ENCODE data around the gene INPP4B. TPM values are rescaled to one million over a fixed set of nuclear protein-coding genes. Genes with fewer than 3 reads are reported as not detected.
A peak's percentile ranks its signal among the peaks of the same experiment; 100 is the strongest.

INPP4B gene
- total and polyA plus RNA-seq, 7 experiments from 2014 or later: 52.8 to 77.5 (median 64.2) TPM

GRCh38 chr4:142129931-142130330 lies 716.2 kb downstream of the INPP4B start:
- Histone ChIP-seq H3K4me3 (ENCODE audit: low read length) (no peak overlapping the region), H3K36me3 (ENCODE audit: control insufficient read depth in 2 of 3, insufficient read depth in 3 of 3, low read length in 3 of 3) (peaks cover 0 to 4% (median 0%) of the 10 kb centered on the region in 3 experiments), H3K9me3 (ENCODE audit: control insufficient read depth in 2 of 3, low read length in 3 of 3) (no peaks in the 10 kb centered on the region), H3K27ac (ENCODE audit: low read depth, low read length) (peak overlapping the region; percentile 49), H3K4me1 (ENCODE audit: control insufficient read depth in 2 of 2, insufficient read depth in 2 of 2, low read length in 2 of 2) (peaks cover 0 to 44% of the 10 kb centered on the region in 2 donors), H3K27me3 (ENCODE audit: control insufficient read depth in 2 of 2, insufficient read depth in 2 of 2, low read length in 2 of 2) (no peaks in the 10 kb centered on the region)
- peaks cover 0 to 3% (median 0%) of the 10 kb centered on the region in 11 donors for H3K9me3 Mint-ChIP-seq
- H3K36me3 Mint-ChIP-seq: peaks cover 0 to 10% (median 4%) of the 10 kb centered on the region in 5 donors
- peak overlapping the region in 2 of 10 donors; percentile 17 to 31 for H3K4me3 Mint-ChIP-seq
- ChIA-PET POLR2A (interaction anchor here (0.6 kb wide), 1 partner anchor 11 kb away, joined by 3 read pairs; no protein-coding TSS in a partner anchor), CTCF (no interaction called here)
- intact Hi-C loops (cut with micrococcal nuclease): loop anchor here (5.0 to 10.0 kb wide), 6 partner anchors 222 to 1385 kb away; partner anchors contain the start of gene SMARCA5 (in 1 of the 2)
- H3K27me3 Mint-ChIP-seq: no peaks in the 10 kb centered on the region
- ATAC-seq: no peak
- H3K4me1 Mint-ChIP-seq: peaks cover 7 to 38% (median 37%) of the 10 kb centered on the region in 7 donors
- peak overlapping the region in 7 of 9 donors; percentile 24 to 93 (median 81) for H3K27ac Mint-ChIP-seq
- no peak for DNase-seq

GRCh38 chr4:142129473-142129872 lies 716.6 kb downstream of the INPP4B start:
- POLR2A ChIA-PET: no interaction called here
- H3K4me3 Mint-ChIP-seq: peak overlapping the region in 2 of 10 donors; percentile 17 to 31
- peaks cover 0 to 44% of the 10 kb centered on the region in 2 donors for H3K4me1 ChIP-seq (ENCODE audit: control insufficient read depth in 2 of 2, insufficient read depth in 2 of 2, low read length in 2 of 2)
- no peak overlapping the region for H3K4me3 ChIP-seq (ENCODE audit: low read length)
- DNase-seq: no peak
- H3K27ac Mint-ChIP-seq: peak overlapping the region in 5 of 9 donors; percentile 81 to 93 (median 84)
- CTCF ChIA-PET: interaction anchor here (0.6 to 1.9 kb wide), 2 partner anchors 88 to 710 kb away, joined by 3 to 11 read pairs; no protein-coding TSS in a partner anchor
- intact Hi-C loops (cut with micrococcal nuclease): loop anchor here (5.0 to 10.0 kb wide), 6 partner anchors 223 to 1385 kb away; partner anchors contain the start of gene SMARCA5 (in 1 of the 2)
- no peaks in the 10 kb centered on the region for H3K9me3 ChIP-seq (ENCODE audit: control insufficient read depth in 2 of 3, low read length in 3 of 3)
- H3K27me3 Mint-ChIP-seq: no peaks in the 10 kb centered on the region
- H3K36me3 ChIP-seq (ENCODE audit: control insufficient read depth in 2 of 3, insufficient read depth in 3 of 3, low read length in 3 of 3): peaks cover 0 to 4% (median 0%) of the 10 kb centered on the region in 3 experiments
- H3K27me3 ChIP-seq (ENCODE audit: control insufficient read depth in 2 of 2, insufficient read depth in 2 of 2, low read length in 2 of 2): no peaks in the 10 kb centered on the region
- peaks cover 0 to 12% (median 8%) of the 10 kb centered on the region in 5 donors for H3K36me3 Mint-ChIP-seq
- H3K27ac ChIP-seq (ENCODE audit: low read depth, low read length): peak overlapping the region; percentile 49
- peaks cover 0 to 3% (median 0%) of the 10 kb centered on the region in 11 donors for H3K9me3 Mint-ChIP-seq
- ATAC-seq: no peak
- peaks cover 7 to 38% (median 37%) of the 10 kb centered on the region in 7 donors for H3K4me1 Mint-ChIP-seq

- POLR2A ChIA-PET: interaction anchor here (1.0 kb wide), 1 partner anchor 20 kb away, joined by 3 read pairs; no protein-coding TSS in a partner anchor
Observed at GRCh38 chr4:142128529-142128928, 717.6 kb downstream of the INPP4B start.

GRCh38 chr4:142126890-142127497 lies 719.1 kb downstream of the INPP4B start:
- CTCF ChIA-PET: interaction anchor here (0.6 to 1.2 kb wide), 7 partner anchors 36 to 721 kb away, joined by 3 to 7 read pairs (median 3); partner anchors contain the start of gene INPP4B
- Mint-ChIP-seq H3K36me3 (peaks cover 4 to 34% (median 16%) of the 10 kb centered on the region in 5 donors), H3K27me3 (no peaks in the 10 kb centered on the region), H3K27ac (peak overlapping the region in 1 of 9 donors; percentile 22), H3K9me3 (peaks cover 0 to 3% (median 0%) of the 10 kb centered on the region in 11 donors), H3K4me3 (no peak overlapping the region), H3K4me1 (peaks cover 10 to 38% (median 37%) of the 10 kb centered on the region in 7 donors)
- intact Hi-C loops (cut with micrococcal nuclease): loop anchor here (1.0 to 10.0 kb wide), 15 partner anchors 156 to 1388 kb away; partner anchors contain the start of gene SMARCA5 (in 1 of the 2)
- ATAC-seq (peak; percentile 83), DNase-seq (peak in 8 of 9 donors; percentile 30 to 73 (median 66))
- Histone ChIP-seq H3K4me1 (ENCODE audit: control insufficient read depth in 2 of 2, insufficient read depth in 2 of 2, low read length in 2 of 2) (peaks cover 0 to 32% of the 10 kb centered on the region in 2 donors), H3K27me3 (ENCODE audit: control insufficient read depth in 2 of 2, insufficient read depth in 2 of 2, low read length in 2 of 2) (no peaks in the 10 kb centered on the region), H3K4me3 (ENCODE audit: low read length) (no peak overlapping the region), H3K9me3 (ENCODE audit: control insufficient read depth in 2 of 3, low read length in 3 of 3) (no peaks in the 10 kb centered on the region), H3K27ac (ENCODE audit: low read depth, low read length) (no peak overlapping the region), H3K36me3 (ENCODE audit: control insufficient read depth in 2 of 3, insufficient read depth in 3 of 3, low read length in 3 of 3) (peaks cover 4 to 14% (median 9%) of the 10 kb centered on the region in 3 experiments)
- POLR2A ChIA-PET: no interaction called here

More at GRCh38 chr4:142128529-142128928, 717.6 kb downstream of the INPP4B start:
- Histone ChIP-seq H3K4me1 (ENCODE audit: control insufficient read depth in 2 of 2, insufficient read depth in 2 of 2, low read length in 2 of 2) (peaks cover 0 to 38% of the 10 kb centered on the region in 2 donors), H3K36me3 (ENCODE audit: control insufficient read depth in 2 of 3, insufficient read depth in 3 of 3, low read length in 3 of 3) (peaks cover 4 to 6% (median 5%) of the 10 kb centered on the region in 3 experiments), H3K9me3 (ENCODE audit: control insufficient read depth in 2 of 3, low read length in 3 of 3) (no peaks in the 10 kb centered on the region), H3K27me3 (ENCODE audit: control insufficient read depth in 2 of 2, insufficient read depth in 2 of 2, low read length in 2 of 2) (no peaks in the 10 kb centered on the region), H3K4me3 (ENCODE audit: low read length) (no peak overlapping the region), H3K27ac (ENCODE audit: low read depth, low read length) (peak overlapping the region; percentile 28)
- Mint-ChIP-seq H3K36me3 (peaks cover 0 to 21% (median 11%) of the 10 kb centered on the region in 5 donors), H3K4me1 (peaks cover 7 to 38% (median 37%) of the 10 kb centered on the region in 7 donors), H3K4me3 (peak overlapping the region in 3 of 10 donors; percentile 6 to 39 (median 11)), H3K27ac (peak overlapping the region in 6 of 9 donors; percentile 37 to 93 (median 82)), H3K9me3 (peaks cover 0 to 3% (median 0%) of the 10 kb centered on the region in 11 donors), H3K27me3 (no peaks in the 10 kb centered on the region)
- intact Hi-C loops (cut with micrococcal nuclease): loop anchor here (1.0 to 10.0 kb wide), 7 partner anchors 224 to 1386 kb away; partner anchors contain the start of genes SMARCA5 (in 1 of the 2) and USP38 (in 1 of the 2)
- ATAC-seq (peak; percentile 29), DNase-seq (peak in 5 of 9 donors; percentile 19 to 40 (median 23))
- CTCF ChIA-PET: interaction anchor here (0.5 to 1.9 kb wide), 10 partner anchors 58 to 721 kb away, joined by 3 to 11 read pairs (median 4); partner anchors contain the start of gene INPP4B

GRCh38 chr4:142124874-142125273 lies 721.2 kb downstream of the INPP4B start:
- H3K4me3 ChIP-seq (ENCODE audit: low read length): no peak overlapping the region
- peaks cover 9 to 31% (median 10%) of the 10 kb centered on the region in 3 experiments for H3K36me3 ChIP-seq (ENCODE audit: control insufficient read depth in 2 of 3, insufficient read depth in 3 of 3, low read length in 3 of 3)
- Mint-ChIP-seq H3K27ac (peak overlapping the region in 2 of 9 donors; percentile 52 to 61), H3K9me3 (peaks cover 0 to 3% (median 0%) of the 10 kb centered on the region in 11 donors), H3K27me3 (no peaks in the 10 kb centered on the region), H3K4me3 (no peak overlapping the region), H3K4me1 (peaks cover 5 to 28% (median 22%) of the 10 kb centered on the region in 7 donors), H3K36me3 (peaks cover 10 to 53% (median 37%) of the 10 kb centered on the region in 5 donors)
- H3K4me1 ChIP-seq (ENCODE audit: control insufficient read depth in 2 of 2, insufficient read depth in 2 of 2, low read length in 2 of 2): peaks cover 0 to 18% of the 10 kb centered on the region in 2 donors
- intact Hi-C loops (cut with micrococcal nuclease): loop anchor here (5.0 to 10.0 kb wide), 6 partner anchors 227 to 1390 kb away; partner anchors contain the start of gene SMARCA5 (in 1 of the 2)
- no peaks in the 10 kb centered on the region for H3K27me3 ChIP-seq (ENCODE audit: control insufficient read depth in 2 of 2, insufficient read depth in 2 of 2, low read length in 2 of 2)
- H3K9me3 ChIP-seq (ENCODE audit: control insufficient read depth in 2 of 3, low read length in 3 of 3): no peaks in the 10 kb centered on the region
- no peak overlapping the region for H3K27ac ChIP-seq (ENCODE audit: low read depth, low read length)
- ATAC-seq (no peak), DNase-seq (no peak)
- ChIA-PET POLR2A (interaction anchor here (1.1 kb wide), 1 partner anchor 228 kb away, joined by 3 read pairs; no protein-coding TSS in a partner anchor), CTCF (interaction anchor here (1.2 to 1.7 kb wide), 2 partner anchors 592 to 723 kb away, joined by 3 to 5 read pairs; no protein-coding TSS in a partner anchor)
